Mesendoderm (in vitro differentiated cells): ENCODE measurements around the gene HACD2.
A peak's percentile ranks its signal among the peaks of the same experiment; 100 is the strongest.

Experiments
- DNase-seq: peaks from one replicate; pipeline ENCODE4 v3.0.0; 2013
- H2AK5ac ChIP-seq: 2 replicates; pipeline ENCODE4 v1.6.1; 2013; ENCODE audit warnings: low read length, inconsistent platforms
- H2BK120ac ChIP-seq: 2 replicates; pipeline ENCODE4 v1.6.1; 2013; ENCODE audit warnings: low read depth, mild to moderate bottlenecking, low read length, moderate library complexity, mixed read lengths
- H2BK15ac ChIP-seq: replicated peaks from 2 replicates; pipeline ENCODE4 v1.6.1; 2013; ENCODE audit warnings: low read depth, mild to moderate bottlenecking, moderate library complexity
- H2BK5ac ChIP-seq: 2 replicates; pipeline ENCODE4 v1.6.1; 2013; ENCODE audit warnings: low read length, inconsistent platforms
- H3K18ac ChIP-seq: 2 replicates; pipeline ENCODE4 v1.6.1; 2013; ENCODE audit warnings: mild to moderate bottlenecking, low read length, mixed read lengths
- H3K23ac ChIP-seq: one replicate; pipeline ENCODE4 v1.6.1; 2013; ENCODE audit warnings: low read length
- H3K27ac ChIP-seq: 2 replicates; pipeline ENCODE4 v1.5.1; 2013; ENCODE audit warnings: low read depth, mild to moderate bottlenecking, inconsistent platforms, low read length, moderate library complexity
- H3K27me3 ChIP-seq: 2 replicates; pipeline ENCODE4 v1.6.1; 2013; ENCODE audit warnings: low read length, control low read depth, mild to moderate bottlenecking, inconsistent platforms; ENCODE audit not compliant: insufficient read depth, poor library complexity
- H3K36me3 ChIP-seq: 2 replicates; pipeline ENCODE4 v1.6.1; 2013; ENCODE audit warnings: low read length, inconsistent platforms; ENCODE audit not compliant: control insufficient read depth, insufficient read depth
- H3K4ac ChIP-seq: one replicate; pipeline ENCODE4 v1.6.1; 2013; ENCODE audit warnings: low read depth, mild to moderate bottlenecking, low read length, moderate library complexity
- H3K4me1 ChIP-seq: 2 replicates; pipeline ENCODE4 v1.6.1; 2013; ENCODE audit warnings: low read depth, low read length, inconsistent platforms; ENCODE audit not compliant: control insufficient read depth
- H3K4me2 ChIP-seq: 2 replicates; pipeline ENCODE4 v1.6.1; 2013; ENCODE audit warnings: low read length
- H3K4me3 ChIP-seq: 2 replicates; pipeline ENCODE4 v1.5.1; 2013; ENCODE audit warnings: mild to moderate bottlenecking, low read length
- H3K56ac ChIP-seq: one replicate; pipeline ENCODE4 v1.6.1; 2013; ENCODE audit warnings: low read length
- H3K79me1 ChIP-seq: 2 replicates; pipeline ENCODE4 v1.6.1; 2013; ENCODE audit warnings: low read length, inconsistent platforms
- H3K79me2 ChIP-seq: 2 replicates; pipeline ENCODE4 v1.6.1; 2013; ENCODE audit warnings: mild to moderate bottlenecking, low read length; ENCODE audit not compliant: control insufficient read depth, insufficient read depth
- H3K9ac ChIP-seq: 2 replicates; pipeline ENCODE4 v1.6.1; 2013; ENCODE audit warnings: low read length, inconsistent platforms
- H4K5ac ChIP-seq: one replicate; pipeline ENCODE4 v1.6.1; 2013; ENCODE audit warnings: low read length
- H4K8ac ChIP-seq: one replicate; pipeline ENCODE4 v1.6.1; 2013; ENCODE audit warnings: low read depth, mild to moderate bottlenecking, control low read depth, low read length, moderate library complexity
- WGBS: extraction: QIAGEN DNeasy Blood & Tissue Kit; methylation state at CpG from one replicate; pipeline ENCODE4 v1.1.7; 2013; ENCODE audit warnings: low lambda C conversion rate, missing lambda C conversion rate; ENCODE audit not compliant: insufficient coverage; ENCODE audit errors: extremely low coverage; 5-methylcytosine and 5-hydroxymethylcytosine counted together

Gene HACD2

DNA sequence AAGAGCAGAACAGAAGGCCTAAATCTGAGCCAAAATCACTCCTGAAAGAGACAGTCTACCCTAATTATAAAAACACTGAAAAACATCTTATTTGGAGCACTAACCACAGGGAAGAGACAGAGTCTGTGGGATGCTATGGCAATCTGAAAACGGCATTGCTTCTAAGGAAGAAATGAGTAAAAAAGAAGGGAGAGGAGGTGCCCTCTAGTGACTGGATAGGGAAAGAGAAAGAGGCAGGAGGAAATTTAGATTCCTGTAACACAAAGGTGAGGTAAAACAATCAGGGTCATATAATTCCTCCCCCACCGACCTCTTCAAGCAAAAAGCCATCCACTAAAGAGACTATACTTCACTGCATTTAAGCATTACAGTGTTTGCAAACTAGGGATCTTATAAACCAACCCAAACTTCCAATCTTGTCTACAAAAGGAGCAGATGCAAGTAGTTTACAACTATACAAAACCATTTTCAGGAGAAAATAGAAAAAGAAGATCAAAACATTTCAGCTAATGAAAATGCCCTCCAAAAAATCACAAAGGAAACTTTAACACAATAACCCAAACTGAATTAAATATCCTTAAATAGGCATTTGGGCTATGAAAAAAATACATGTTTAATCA, 32.6 kb downstream of the HACD2 start:
- H4K5ac ChIP-seq = no peak overlapping the region
- H2BK5ac ChIP-seq = no peak overlapping the region
- H2AK5ac ChIP-seq = no peak overlapping the region
- H2BK15ac ChIP-seq = no peak overlapping the region
- no peak overlapping the region for H3K9ac ChIP-seq
- no peak overlapping the region for H3K4me2 ChIP-seq
- no peaks in the 10 kb centered on the region for H3K79me2 ChIP-seq
- H3K18ac ChIP-seq = no peak overlapping the region
- no peak overlapping the region for H3K4me3 ChIP-seq
- no peak overlapping the region for H3K27ac ChIP-seq
- H3K27me3 ChIP-seq = no peaks in the 10 kb centered on the region
- H3K56ac ChIP-seq = no peak overlapping the region
- peaks cover 2% of the 10 kb centered on the region for H3K79me1 ChIP-seq
- H3K36me3 ChIP-seq = no peaks in the 10 kb centered on the region
- no peak overlapping the region for H4K8ac ChIP-seq
- no peak overlapping the region for H3K4ac ChIP-seq
- DNase-seq = peak; percentile 63
- no CpG with 5 or more reads among the region's 2 CpGs for WGBS
- H2BK120ac ChIP-seq = no peak overlapping the region
- no peaks in the 10 kb centered on the region for H3K4me1 ChIP-seq
- no peak overlapping the region for H3K23ac ChIP-seq

DNA sequence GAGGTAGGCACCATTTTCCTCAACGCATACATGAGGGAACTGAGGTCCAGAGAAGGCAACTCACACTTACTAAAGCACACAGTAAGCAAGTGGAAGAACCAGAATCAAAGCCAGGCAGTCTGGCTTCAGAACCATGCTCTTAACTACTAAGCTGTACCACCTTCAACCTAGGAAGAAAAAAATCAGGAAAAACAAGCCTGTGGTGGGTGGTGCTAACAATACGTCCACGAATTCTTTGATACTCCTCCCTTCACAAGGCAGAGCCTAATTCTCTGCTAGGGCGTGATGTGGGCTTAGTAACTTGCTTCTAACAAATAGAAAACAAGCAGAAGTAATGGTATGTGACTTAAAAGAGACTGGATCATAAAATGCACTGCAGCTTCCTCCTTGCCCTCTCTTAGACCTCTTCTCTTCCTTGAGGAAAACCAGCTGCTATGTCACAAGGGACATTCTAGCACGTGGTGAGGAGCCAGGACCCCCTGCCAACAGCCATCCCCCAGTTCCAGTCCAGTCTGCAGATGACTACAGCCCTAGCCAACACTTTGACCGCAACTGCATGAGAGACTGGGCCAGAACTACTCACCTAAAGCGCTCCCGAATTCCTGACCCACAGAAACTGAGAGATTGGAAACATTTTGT, 36.9 kb downstream of the HACD2 start:
- Histone ChIP-seq H3K79me2 (no peaks in the 10 kb centered on the region), H3K18ac (no peak overlapping the region), H3K9ac (no peak overlapping the region), H3K4me1 (no peaks in the 10 kb centered on the region), H4K8ac (no peak overlapping the region), H3K27me3 (no peaks in the 10 kb centered on the region), H2AK5ac (no peak overlapping the region), H4K5ac (no peak overlapping the region), H3K27ac (no peak overlapping the region), H3K56ac (no peak overlapping the region), H3K4me2 (no peak overlapping the region), H3K4me3 (no peak overlapping the region), H2BK120ac (no peak overlapping the region), H3K36me3 (no peaks in the 10 kb centered on the region), H2BK5ac (no peak overlapping the region), H3K4ac (no peak overlapping the region), H2BK15ac (no peak overlapping the region), H3K23ac (no peak overlapping the region), H3K79me1 (peaks cover 6% of the 10 kb centered on the region)
- WGBS = no CpG with 5 or more reads among the region's 8 CpGs
- DNase-seq = no peak

DNA sequence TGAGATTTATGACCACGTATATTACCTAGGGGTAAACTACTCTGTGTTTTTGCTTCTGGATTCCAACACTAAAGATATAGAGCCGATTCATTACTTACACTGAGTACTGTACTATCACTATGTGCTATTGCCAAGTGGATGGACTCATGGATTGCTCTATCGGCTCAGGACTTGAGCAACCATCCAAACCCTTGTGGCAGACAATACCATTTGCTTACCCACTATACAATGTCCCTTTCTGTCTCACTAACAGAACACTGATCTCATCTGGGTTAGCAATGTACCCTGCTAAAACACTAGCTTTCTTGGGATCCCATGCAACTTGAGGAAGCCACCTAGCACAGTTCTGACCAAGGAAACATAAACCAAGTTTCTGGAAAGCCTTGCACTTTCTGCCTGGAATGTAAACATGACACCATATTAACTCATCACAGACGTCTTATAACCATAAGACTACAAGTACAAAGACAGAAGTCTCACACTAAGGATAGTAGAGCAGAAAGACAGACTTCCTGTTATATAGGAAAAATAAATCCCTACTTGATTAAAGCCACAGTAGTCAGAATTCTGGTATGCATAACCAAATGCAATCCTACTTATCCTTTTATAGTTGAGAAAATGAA, 38.6 kb downstream of the HACD2 start:
- no CpG with 5 or more reads among the region's 4 CpGs for WGBS
- H3K4me1 ChIP-seq = no peaks in the 10 kb centered on the region
- H3K4ac ChIP-seq = no peak overlapping the region
- H3K79me2 ChIP-seq = no peaks in the 10 kb centered on the region
- H3K9ac ChIP-seq = no peak overlapping the region
- H3K36me3 ChIP-seq = no peaks in the 10 kb centered on the region
- H2AK5ac ChIP-seq = no peak overlapping the region
- no peak overlapping the region for H3K4me2 ChIP-seq
- H3K79me1 ChIP-seq = peaks cover 6% of the 10 kb centered on the region
- no peak overlapping the region for H2BK5ac ChIP-seq
- H3K18ac ChIP-seq = no peak overlapping the region
- H3K56ac ChIP-seq = no peak overlapping the region
- no peak overlapping the region for H3K27ac ChIP-seq
- H3K4me3 ChIP-seq = no peak overlapping the region
- H3K27me3 ChIP-seq = no peaks in the 10 kb centered on the region
- H3K23ac ChIP-seq = no peak overlapping the region
- no peak overlapping the region for H2BK15ac ChIP-seq
- no peak overlapping the region for H4K5ac ChIP-seq
- DNase-seq = no peak
- H2BK120ac ChIP-seq = no peak overlapping the region
- no peak overlapping the region for H4K8ac ChIP-seq

DNA sequence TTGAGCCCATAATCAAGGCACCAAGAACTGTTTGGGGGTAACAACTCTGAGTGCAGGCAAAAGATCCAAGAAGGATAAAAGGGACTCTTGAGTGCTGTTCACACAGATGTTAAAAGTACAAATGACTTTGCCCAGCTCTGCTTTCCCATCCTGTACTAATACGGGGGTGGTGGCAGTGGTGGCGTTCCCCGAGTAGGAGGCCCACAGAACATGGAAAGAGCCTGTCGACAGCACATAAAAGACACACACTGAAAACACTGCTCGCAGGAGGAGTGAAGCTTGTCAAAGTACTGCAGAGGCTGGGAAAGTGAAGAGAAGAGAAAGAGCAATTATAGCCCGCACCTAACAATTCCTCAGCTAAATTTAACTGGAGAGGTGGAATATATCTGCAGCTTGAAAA, 40.9 kb downstream of the HACD2 start:
- no peaks in the 10 kb centered on the region for H3K79me2 ChIP-seq
- no peak overlapping the region for H3K56ac ChIP-seq
- H2BK5ac ChIP-seq = no peak overlapping the region
- no peaks in the 10 kb centered on the region for H3K4me1 ChIP-seq
- no peaks in the 10 kb centered on the region for H3K36me3 ChIP-seq
- H3K27ac ChIP-seq = no peak overlapping the region
- H2BK15ac ChIP-seq = no peak overlapping the region
- H3K23ac ChIP-seq = no peak overlapping the region
- peaks cover 6% of the 10 kb centered on the region for H3K79me1 ChIP-seq
- H2AK5ac ChIP-seq = no peak overlapping the region
- H3K4me3 ChIP-seq = no peak overlapping the region
- H4K5ac ChIP-seq = no peak overlapping the region
- no CpG with 5 or more reads among the region's 6 CpGs for WGBS
- no peak overlapping the region for H3K4ac ChIP-seq
- H3K27me3 ChIP-seq = no peaks in the 10 kb centered on the region
- no peak overlapping the region for H4K8ac ChIP-seq
- H2BK120ac ChIP-seq = no peak overlapping the region
- no peak for DNase-seq
- no peak overlapping the region for H3K4me2 ChIP-seq
- no peak overlapping the region for H3K18ac ChIP-seq
- no peak overlapping the region for H3K9ac ChIP-seq

DNA sequence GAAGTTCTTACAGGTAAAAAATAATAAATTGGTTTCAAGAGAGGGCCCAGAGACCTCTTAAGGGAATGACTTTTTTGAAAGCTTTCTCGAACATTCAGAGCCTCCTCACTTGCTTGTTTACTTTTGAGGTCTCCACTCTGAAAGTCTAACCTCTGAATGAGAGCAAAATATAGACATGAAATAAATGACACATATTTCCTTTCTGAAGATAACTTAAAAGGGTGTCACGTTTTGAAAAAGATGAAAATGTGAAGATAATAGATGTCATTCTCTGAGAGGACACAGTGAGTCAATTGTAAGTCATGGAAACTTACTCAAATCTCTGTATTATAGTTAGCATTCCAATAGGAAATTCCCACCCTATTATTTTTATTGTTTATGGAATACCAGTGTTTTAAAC, 44.6 kb downstream of the HACD2 start:
- no peak overlapping the region for H3K4me3 ChIP-seq
- H3K23ac ChIP-seq = no peak overlapping the region
- no peak overlapping the region for H3K56ac ChIP-seq
- H3K4me1 ChIP-seq = no peaks in the 10 kb centered on the region
- H3K79me2 ChIP-seq = no peaks in the 10 kb centered on the region
- H2AK5ac ChIP-seq = no peak overlapping the region
- no CpG with 5 or more reads among the region's 2 CpGs for WGBS
- no peak overlapping the region for H2BK5ac ChIP-seq
- no peaks in the 10 kb centered on the region for H3K27me3 ChIP-seq
- H3K18ac ChIP-seq = no peak overlapping the region
- H3K4ac ChIP-seq = no peak overlapping the region
- no peak overlapping the region for H4K8ac ChIP-seq
- H3K9ac ChIP-seq = no peak overlapping the region
- no peak overlapping the region for H4K5ac ChIP-seq
- no peak for DNase-seq
- H2BK120ac ChIP-seq = no peak overlapping the region
- H3K27ac ChIP-seq = no peak overlapping the region
- H2BK15ac ChIP-seq = no peak overlapping the region
- peaks cover 2% of the 10 kb centered on the region for H3K79me1 ChIP-seq
- H3K36me3 ChIP-seq = no peaks in the 10 kb centered on the region
- H3K4me2 ChIP-seq = no peak overlapping the region
